GM12878 (cell line): ENCODE data around the gene WDR86. TPM values are rescaled to one million over a fixed set of nuclear protein-coding genes. Genes with fewer than 3 reads are reported as not detected.

Source experiments
- ATAC-seq: fragments of 200-7000 bp; cut with Tn5 transposase; 3 replicates; pipeline ENCODE4 v1.9.1; 2020; ENCODE audit warnings: mild to moderate bottlenecking, moderate library complexity
- BruUV-seq: library from RNA; stranded (reverse); fragments of 400-500 nt; replicated peaks from 2 replicates; lab custom pipeline; 2021; lab: Mats Ljungman, UMichigan
- CTCF ChIA-PET: fragments of 300-600 bp; sonication (Branson Sonifier 250); formaldehyde crosslinking; extraction: SDS; loops from one replicate; lab custom pipeline; 2021; ENCODE audit warnings: inconsistent platforms; lab: Yijun Ruan, JAX
- POLR2A ChIA-PET: fragments of 350-600 bp; formaldehyde crosslinking; extraction: SDS; loops from one replicate; lab custom pipeline; 2021; ENCODE audit warnings: inconsistent platforms; lab: Charles Lee
- RAD21 ChIA-PET: fragments of 300-600 bp; sonication (Branson Sonifier 250); formaldehyde crosslinking; loops from one replicate; lab custom pipeline; 2023; ENCODE audit warnings: antibody characterized with exemption; ENCODE audit not compliant: unreplicated experiment; lab: Charles Lee
- SMC1A ChIA-PET: fragments of 300-600 bp; sonication (Branson Sonifier 250); formaldehyde crosslinking; loops from one replicate; lab custom pipeline; 2023; ENCODE audit not compliant: unreplicated experiment, uncharacterized antibody; lab: Charles Lee
- DNase-seq: peaks from one replicate; pipeline ENCODE4 v3.0.0-alpha.2; 2011; ENCODE audit warnings: low read depth, low spot score
- FAIRE-seq: peaks from 3 replicates; lab custom pipeline; 2011; peaks lifted over from hg19 to GRCh38; lab: Jason Lieb, UNC
- H2AFZ ChIP-seq: 2 replicates; pipeline ENCODE4 v1.6.0; 2011; ENCODE audit warnings: low read depth, low read length, control low read depth; ENCODE audit not compliant: control insufficient read depth
- H3K27ac ChIP-seq: 2 replicates; pipeline ENCODE4 v1.5.1; 2011; ENCODE audit warnings: control low read depth; ENCODE audit not compliant: control insufficient read depth, insufficient read depth
- H3K27me3 ChIP-seq, 2 experiments: replicated peaks in 1 of 2; 2 replicates each; pipeline versions ENCODE4 v1.6.0 to v1.6.1; 2011; ENCODE audit warnings: low read length in 1 of 2; ENCODE audit not compliant: control insufficient read depth in 2 of 2, insufficient read depth in 2 of 2
- H3K36me3 ChIP-seq, 2 experiments: 2 replicates each; pipeline ENCODE4 v1.5.1; 2011; ENCODE audit warnings: low read length in 1 of 2; ENCODE audit not compliant: control insufficient read depth in 2 of 2, insufficient read depth in 2 of 2
- H3K4me1 ChIP-seq: 2 replicates; pipeline ENCODE4 v1.6.1; 2011; ENCODE audit warnings: mild to moderate bottlenecking, low read length, moderate library complexity, mixed read lengths; ENCODE audit not compliant: control insufficient read depth, insufficient read depth
- H3K4me2 ChIP-seq: 2 replicates; pipeline ENCODE4 v1.6.0; 2011; ENCODE audit warnings: control low read depth; ENCODE audit not compliant: control insufficient read depth, insufficient read depth
- H3K4me3 ChIP-seq: fragments of 200-600 bp; sonication (generic); 2 replicates; pipeline ENCODE4 v1.5.1; 2016
- H3K79me2 ChIP-seq: 2 replicates; pipeline ENCODE4 v1.6.0; 2011; ENCODE audit warnings: low read length; ENCODE audit not compliant: control insufficient read depth, insufficient read depth
- H3K9ac ChIP-seq: 2 replicates; pipeline ENCODE4 v1.8.0; 2011; ENCODE audit warnings: low read length, control low read depth, mixed read lengths; ENCODE audit not compliant: control insufficient read depth, insufficient read depth
- H3K9me3 ChIP-seq: replicated peaks from 3 replicates; pipeline ENCODE4 v1.5.1; 2011; ENCODE audit warnings: mild to moderate bottlenecking, low read length; ENCODE audit not compliant: control insufficient read depth, insufficient read depth
- H4K20me1 ChIP-seq: 2 replicates; pipeline ENCODE4 v1.6.0; 2011; ENCODE audit not compliant: control insufficient read depth, insufficient read depth
- FOXM1 ChIP-seq: IDR thresholded peaks from 2 replicates; pipeline ENCODE4 v1.6.1; 2012; ENCODE audit warnings: low read depth, mild to moderate bottlenecking, inconsistent platforms, low read length, moderate library complexity
- GABPA ChIP-seq: IDR thresholded peaks from 2 replicates; pipeline ENCODE4 v1.6.1; 2014; ENCODE audit warnings: antibody characterized with exemption, low read depth, mild to moderate bottlenecking, inconsistent platforms
- HDGF ChIP-seq: fragments of 450-650 bp; IDR thresholded peaks from 2 replicates; pipeline ENCODE4 v1.6.1; 2016; ENCODE audit warnings: antibody characterized with exemption
- LARP7 ChIP-seq: fragments of 450-650 bp; IDR thresholded peaks from 2 replicates; pipeline ENCODE4 v1.6.1; 2017; ENCODE audit warnings: mild to moderate bottlenecking
- MTA3 ChIP-seq: IDR thresholded peaks from 2 replicates; pipeline ENCODE4 v1.6.1; 2012; ENCODE audit warnings: low read length, inconsistent platforms, borderline replicate concordance
- SRF ChIP-seq, 2 experiments: IDR thresholded peaks; 2 replicates each; pipeline ENCODE4 v1.6.1; 2011; ENCODE audit warnings: low read depth in 2 of 2, low read length in 2 of 2, mild to moderate bottlenecking in 1 of 2, moderate library complexity in 1 of 2
- TAF1 ChIP-seq: IDR thresholded peaks from 2 replicates; pipeline ENCODE4 v1.6.1; 2011; ENCODE audit warnings: mild to moderate bottlenecking, low read depth, low read length, borderline replicate concordance
- TCF7 ChIP-seq: IDR thresholded peaks from 2 replicates; pipeline ENCODE4 v1.6.1; 2014; ENCODE audit warnings: antibody characterized with exemption, borderline replicate concordance
- WRNIP1 ChIP-seq: IDR thresholded peaks from 2 replicates; pipeline ENCODE4 v1.6.1; 2011; ENCODE audit warnings: low read depth, low read length, improper control_type of control experiment, borderline replicate concordance
- ZNF384 ChIP-seq: IDR thresholded peaks from 2 replicates; pipeline ENCODE4 v1.6.1; 2012; ENCODE audit warnings: low read depth, mild to moderate bottlenecking, low read length, improper control_type of control experiment, borderline replicate concordance
- WGBS: methylation state at CpG from one replicate; pipeline ENCODE4 v1.1.6; 2016; ENCODE audit warnings: low lambda C conversion rate; ENCODE audit not compliant: insufficient replicate concordance, insufficient coverage; ENCODE audit errors: missing lambda C conversion rate; 5-methylcytosine and 5-hydroxymethylcytosine counted together
- in situ Hi-C: fragments of 300-500 bp; cut with MboI; formaldehyde crosslinking; loops from 9 replicates; pipeline ENCODE4 v1.14.3; 2018; ENCODE audit warnings: mixed read lengths
- intact Hi-C: fragments of 100-400 bp; cut with micrococcal nuclease; formaldehyde crosslinking; loops from one replicate; pipeline ENCODE4 v1.14.2; 2022; ENCODE audit not compliant: unreplicated experiment
- polyA plus RNA-seq, 11 experiments: library from polyadenylated mRNA; depleted of rRNA in 4 of 11; unstranded in 6 of 11; stranded (reverse) in 5 of 11; fragments of >200 nt; fragmentation: Nextera tagmentation in 4 of 11; fragmentation: Illumina TruSeq in 1 of 11; extraction: Ambion mirVana in 4 of 11; extraction: Trizol in 1 of 11; gene quantifications; 1 replicate in 1 of 11; 2 replicates in 10 of 11; pipeline versions ENCODE4 v1.2.1 to v1.2.3, GENCODE V29; 2011 to 2016; ENCODE audit warnings: inconsistent platforms in 2 of 11, missing spikeins in 2 of 11, low read depth in 1 of 11
- total RNA-seq, 4 experiments: library from RNA; depleted of rRNA in 3 of 4; stranded (reverse); fragments of >200 nt in 3 of 4; fragmentation: Illumina TruSeq in 1 of 4; extraction: Trizol in 1 of 4; gene quantifications; 2 replicates each; pipeline versions ENCODE4 v1.2.1 to v1.2.3, GENCODE V29; 2013 to 2021

WDR86 gene
- total and polyA plus RNA-seq, 10 of the 15 experiments (the other 5 are each of a cell fraction or from before 2014, with no cell fraction given): 0.05 to 0.19 (median 0.15) TPM; not detected in 7

- no peaks in the 10 kb centered on the region for H4K20me1 ChIP-seq
- H3K27ac ChIP-seq: no peak overlapping the region
- SMC1A ChIA-PET: no interaction called here
- TF ChIP-seq HDGF: no peak
- TF ChIP-seq GABPA: no peak
- no peak for TF ChIP-seq TAF1
- no peak for TF ChIP-seq WRNIP1
- no peak for TF ChIP-seq MTA3
- no peak for TF ChIP-seq TCF7
- no peak for TF ChIP-seq LARP7
- no peak for TF ChIP-seq SRF (IDR thresholded peaks at IDR 0.05; ENCODE audit: low read depth in 2 of 2, low read length in 2 of 2)
- no peak for TF ChIP-seq ZNF384
- TF ChIP-seq FOXM1: no peak
- TF ChIP-seq, all 136 proteins: peak for 0
- Histone ChIP-seq H3K36me3 (no peaks in the 10 kb centered on the region), H3K9me3 (peaks cover 9% of the 10 kb centered on the region), H3K27me3 (no peaks in the 10 kb centered on the region; a peak in 1 of 4 replicates), H3K9ac (no peak overlapping the region), H3K4me1 (no peaks in the 10 kb centered on the region), H3K4me3 (no peak overlapping the region), H3K79me2 (no peaks in the 10 kb centered on the region), H2AFZ (no peak overlapping the region), H3K4me2 (no peak overlapping the region)
- in situ Hi-C loops: no loop called here
- ATAC-seq (no peak), FAIRE-seq (no peak), DNase-seq (no peak)
- intact Hi-C loops: no loop called here
- ChIA-PET CTCF (interaction anchor here (0.6 kb wide), 1 partner anchor 27 kb away, joined by 3 read pairs; no protein-coding TSS in a partner anchor), POLR2A (no interaction called here), RAD21 (no interaction called here)
- no TSS peak for BruUV-seq
- WGBS: 42% methylated on average over 5 of the region's 5 CpGs
Observed at GRCh38 chr7:151423936-151424335, 14.1 kb upstream of the WDR86 start.
